Measurements from ENCODE around the gene GLDN. TPM values are rescaled to one million over a fixed set of nuclear protein-coding genes. Genes with fewer than 3 reads are reported as not detected.

GLDN gene
- polyA plus RNA-seq (2012; ENCODE audit: missing spikeins), result not detected

- FAIRE-seq (no peak), DNase-seq (ENCODE audit: insufficient read length) (no peak)
- TF ChIP-seq POLR2A (IDR thresholded peaks at IDR 0.05; ENCODE audit: low read depth, low read length) (no peak), TAF1 (IDR thresholded peaks at IDR 0.05; ENCODE audit: borderline replicate concordance, low read depth, low read length) (no peak), POLR2AphosphoS5 (IDR thresholded peaks at IDR 0.05; ENCODE audit: low read depth, low read length) (no peak)
Observed at GRCh38 chr15:51341366-51342226, at the start of gene GLDN. Gene GLDN (plus strand): TSS chr15:51341655. CDS start chr15:51341685, 30 bp downstream.

GRCh38 chr15:51298620-51299019, 42.8 kb upstream of the GLDN start:
- TF ChIP-seq POLR2AphosphoS5 (IDR thresholded peaks at IDR 0.05; ENCODE audit: low read depth, low read length) (no peak), TAF1 (IDR thresholded peaks at IDR 0.05; ENCODE audit: borderline replicate concordance, low read depth, low read length) (no peak), POLR2A (IDR thresholded peaks at IDR 0.05; ENCODE audit: low read depth, low read length) (no peak)
- no peak for FAIRE-seq
- DNase-seq (ENCODE audit: insufficient read length), result no peak

GRCh38 chr15:51299187-51300015, 42.1 kb upstream of the GLDN start:
- TF ChIP-seq POLR2A (IDR thresholded peaks at IDR 0.05; ENCODE audit: low read depth, low read length), result no peak
- TF ChIP-seq POLR2AphosphoS5 (IDR thresholded peaks at IDR 0.05; ENCODE audit: low read depth, low read length), result no peak
- TF ChIP-seq TAF1 (IDR thresholded peaks at IDR 0.05; ENCODE audit: borderline replicate concordance, low read depth, low read length), result no peak
- no peak for DNase-seq (ENCODE audit: insufficient read length)
- no peak for FAIRE-seq

DNA sequence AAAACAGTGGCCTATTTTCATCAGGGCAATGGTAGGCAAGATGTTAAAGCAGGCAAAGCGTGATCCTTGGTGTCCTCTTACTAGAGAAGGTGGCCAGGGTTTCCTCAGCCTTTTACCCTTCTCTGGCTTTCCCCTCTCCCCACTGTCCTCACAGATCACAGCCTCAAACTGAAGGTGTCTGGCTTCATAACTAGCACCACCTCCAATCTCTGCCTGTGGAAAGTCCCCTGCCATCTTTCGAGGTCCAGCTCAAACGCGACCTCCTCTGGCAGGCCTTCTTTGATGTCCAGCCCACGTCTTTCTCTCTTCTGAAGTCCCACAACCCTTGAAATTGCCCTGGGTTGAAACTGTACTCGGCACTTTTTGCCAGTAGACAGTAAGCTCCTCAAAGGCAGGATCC, 39.0 kb upstream of the GLDN start:
- peak; percentile 38 for FAIRE-seq
- TF ChIP-seq TAF1 (IDR thresholded peaks at IDR 0.05; ENCODE audit: borderline replicate concordance, low read depth, low read length) (no peak), POLR2AphosphoS5 (IDR thresholded peaks at IDR 0.05; ENCODE audit: low read depth, low read length) (no peak), POLR2A (IDR thresholded peaks at IDR 0.05; ENCODE audit: low read depth, low read length) (no peak)
- no peak for DNase-seq (ENCODE audit: insufficient read length)

- DNase-seq (ENCODE audit: insufficient read length) (no peak), FAIRE-seq (no peak)
- TF ChIP-seq POLR2A (IDR thresholded peaks at IDR 0.05; ENCODE audit: low read depth, low read length) (no peak), POLR2AphosphoS5 (IDR thresholded peaks at IDR 0.05; ENCODE audit: low read depth, low read length) (no peak), TAF1 (IDR thresholded peaks at IDR 0.05; ENCODE audit: borderline replicate concordance, low read depth, low read length) (no peak)
Observed at GRCh38 chr15:51303462-51303980, 37.9 kb upstream of the GLDN start.

- no peak for TF ChIP-seq POLR2AphosphoS5 (IDR thresholded peaks at IDR 0.05; ENCODE audit: low read depth, low read length)
- no peak for TF ChIP-seq TAF1 (IDR thresholded peaks at IDR 0.05; ENCODE audit: borderline replicate concordance, low read depth, low read length)
- TF ChIP-seq POLR2A (IDR thresholded peaks at IDR 0.05; ENCODE audit: low read depth, low read length), result no peak
- FAIRE-seq, result no peak
- DNase-seq (ENCODE audit: insufficient read length), result no peak
Observed at GRCh38 chr15:51307325-51307724, 34.1 kb upstream of the GLDN start.

DNA sequence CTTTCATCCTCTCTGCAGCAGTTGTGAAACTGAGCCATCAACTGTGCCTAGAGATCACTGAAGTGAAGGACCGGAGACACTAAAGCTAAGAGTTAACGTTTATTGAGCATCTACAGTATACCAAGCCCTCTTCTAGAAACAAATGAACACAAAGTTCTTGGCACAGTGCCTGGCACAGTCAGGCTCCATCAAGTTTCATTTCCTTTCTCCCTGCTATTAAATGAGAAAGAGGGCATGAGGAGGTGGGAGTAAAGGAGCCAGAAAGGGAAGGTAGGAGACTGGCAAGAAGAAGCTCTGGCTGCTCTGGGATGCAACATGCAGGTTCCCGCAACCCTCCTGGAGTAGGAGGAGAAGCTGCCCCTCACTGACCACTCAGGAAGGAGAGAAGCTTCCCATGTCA, 33.6 kb upstream of the GLDN start:
- FAIRE-seq (no peak), DNase-seq (ENCODE audit: insufficient read length) (no peak)
- TF ChIP-seq POLR2A (IDR thresholded peaks at IDR 0.05; ENCODE audit: low read depth, low read length) (no peak), TAF1 (IDR thresholded peaks at IDR 0.05; ENCODE audit: borderline replicate concordance, low read depth, low read length) (no peak), POLR2AphosphoS5 (IDR thresholded peaks at IDR 0.05; ENCODE audit: low read depth, low read length) (no peak)

- TF ChIP-seq POLR2A (IDR thresholded peaks at IDR 0.05; ENCODE audit: low read depth, low read length), result no peak
- DNase-seq (ENCODE audit: insufficient read length) (no peak), FAIRE-seq (no peak)
Observed at GRCh38 chr15:51310064-51310463, 31.4 kb upstream of the GLDN start.

GRCh38 chr15:51311510-51311909, 29.9 kb upstream of the GLDN start:
- DNase-seq (ENCODE audit: insufficient read length), result no peak
- no peak for FAIRE-seq

GRCh38 chr15:51312166-51313073, 29.0 kb upstream of the GLDN start:
- no peak for TF ChIP-seq TAF1 (IDR thresholded peaks at IDR 0.05; ENCODE audit: borderline replicate concordance, low read depth, low read length)
- no peak for TF ChIP-seq POLR2AphosphoS5 (IDR thresholded peaks at IDR 0.05; ENCODE audit: low read depth, low read length)
- TF ChIP-seq POLR2A (IDR thresholded peaks at IDR 0.05; ENCODE audit: low read depth, low read length), result no peak
- FAIRE-seq (no peak), DNase-seq (ENCODE audit: insufficient read length) (no peak)

More at GRCh38 chr15:51311510-51311909, 29.9 kb upstream of the GLDN start:
- TF ChIP-seq POLR2AphosphoS5 (IDR thresholded peaks at IDR 0.05; ENCODE audit: low read depth, low read length) (no peak), POLR2A (IDR thresholded peaks at IDR 0.05; ENCODE audit: low read depth, low read length) (no peak), TAF1 (IDR thresholded peaks at IDR 0.05; ENCODE audit: borderline replicate concordance, low read depth, low read length) (no peak)

- FAIRE-seq (no peak), DNase-seq (ENCODE audit: insufficient read length) (no peak)
Observed at GRCh38 chr15:51313074-51313393, 28.4 kb upstream of the GLDN start.

More at GRCh38 chr15:51313074-51313393, 28.4 kb upstream of the GLDN start:
- TF ChIP-seq POLR2A (IDR thresholded peaks at IDR 0.05; ENCODE audit: low read depth, low read length), result no peak
- TF ChIP-seq POLR2AphosphoS5 (IDR thresholded peaks at IDR 0.05; ENCODE audit: low read depth, low read length), result no peak
- TF ChIP-seq TAF1 (IDR thresholded peaks at IDR 0.05; ENCODE audit: borderline replicate concordance, low read depth, low read length), result no peak
